ENCODE results near the gene BRS3.

BRS3 gene

GRCh38 chrX:136495043-136495442, 7.3 kb downstream of the BRS3 start:
- no peak for DNase-seq (ENCODE audit: low spot score)

GRCh38 chrX:136496186-136496763, 8.5 kb downstream of the BRS3 start:
- no peak for DNase-seq (ENCODE audit: low spot score)

GRCh38 chrX:136496764-136497555, 9.2 kb downstream of the BRS3 start:
- peak; percentile 89 for DNase-seq (ENCODE audit: low spot score)

GRCh38 chrX:136497556-136498052, 9.9 kb downstream of the BRS3 start, which contains the start of gene HTATSF1:
Gene HTATSF1, plus strand, starts transcription at chrX:136497592. Its CDS starts 93 bp downstream, at chrX:136497685.
- DNase-seq (ENCODE audit: low spot score): no peak

GRCh38 chrX:136519069-136519468, 31.3 kb downstream of the BRS3 start:
- DNase-seq (ENCODE audit: low spot score): no peak

GRCh38 chrX:136523770-136524169, 36.0 kb downstream of the BRS3 start:
- DNase-seq (ENCODE audit: low spot score): no peak

- DNase-seq (ENCODE audit: low spot score): no peak
Measured at GRCh38 chrX:136525738-136526606, 38.2 kb downstream of the BRS3 start.

GRCh38 chrX:136528645-136529315, 41.0 kb downstream of the BRS3 start:
- DNase-seq (ENCODE audit: low spot score): peak; percentile 9

- no peak for DNase-seq (ENCODE audit: low spot score)
Measured at GRCh38 chrX:136529795-136530194, 42.0 kb downstream of the BRS3 start.

GRCh38 chrX:136531951-136532350, 44.2 kb downstream of the BRS3 start, which contains the start of gene VGLL1:
Gene VGLL1, plus strand, starts transcription at chrX:136532215. Its CDS starts 3,806 bp downstream, at chrX:136536021.
- no peak for DNase-seq (ENCODE audit: low spot score)

GRCh38 chrX:136534131-136534530, 46.4 kb downstream of the BRS3 start:
- DNase-seq (ENCODE audit: low spot score): no peak

- no peak for DNase-seq (ENCODE audit: low spot score)
Measured at GRCh38 chrX:136538811-136539210, 51.1 kb downstream of the BRS3 start.

GRCh38 chrX:136540226-136540625, 52.5 kb downstream of the BRS3 start:
- no peak for DNase-seq (ENCODE audit: low spot score)

GRCh38 chrX:136541294-136541693, 53.5 kb downstream of the BRS3 start:
- DNase-seq (ENCODE audit: low spot score): no peak

GRCh38 chrX:136542281-136542680, 54.5 kb downstream of the BRS3 start:
- no peak for DNase-seq (ENCODE audit: low spot score)
